ENCODE results near the gene ORMDL3.

The ORMDL3 gene

DNA sequence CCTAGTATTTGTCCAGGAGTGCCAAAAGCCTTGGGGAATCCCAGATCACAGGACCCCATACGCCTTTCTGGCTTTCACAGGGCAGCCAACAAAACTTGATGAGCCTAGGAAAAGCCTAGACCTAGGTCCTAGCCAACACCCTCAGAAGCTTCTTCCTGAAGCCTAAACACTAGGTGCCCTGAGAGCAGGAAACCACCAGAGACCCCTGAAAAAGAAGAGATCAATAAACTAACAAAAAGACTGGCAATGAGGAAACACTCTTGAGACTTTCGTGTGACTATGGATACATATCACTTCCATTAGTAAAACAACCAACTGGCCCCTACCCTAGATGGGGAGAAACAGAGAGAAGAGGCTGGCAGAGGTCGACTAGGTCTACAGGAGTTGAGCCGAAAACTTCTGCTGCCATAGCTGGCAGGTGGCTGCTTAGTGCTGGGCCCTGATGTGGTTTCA, 1.2 kb downstream of the ORMDL3 start:
- DNase-seq (ENCODE audit: low read depth, low spot score), result no peak
- TF ChIP-seq, protein P1, sequence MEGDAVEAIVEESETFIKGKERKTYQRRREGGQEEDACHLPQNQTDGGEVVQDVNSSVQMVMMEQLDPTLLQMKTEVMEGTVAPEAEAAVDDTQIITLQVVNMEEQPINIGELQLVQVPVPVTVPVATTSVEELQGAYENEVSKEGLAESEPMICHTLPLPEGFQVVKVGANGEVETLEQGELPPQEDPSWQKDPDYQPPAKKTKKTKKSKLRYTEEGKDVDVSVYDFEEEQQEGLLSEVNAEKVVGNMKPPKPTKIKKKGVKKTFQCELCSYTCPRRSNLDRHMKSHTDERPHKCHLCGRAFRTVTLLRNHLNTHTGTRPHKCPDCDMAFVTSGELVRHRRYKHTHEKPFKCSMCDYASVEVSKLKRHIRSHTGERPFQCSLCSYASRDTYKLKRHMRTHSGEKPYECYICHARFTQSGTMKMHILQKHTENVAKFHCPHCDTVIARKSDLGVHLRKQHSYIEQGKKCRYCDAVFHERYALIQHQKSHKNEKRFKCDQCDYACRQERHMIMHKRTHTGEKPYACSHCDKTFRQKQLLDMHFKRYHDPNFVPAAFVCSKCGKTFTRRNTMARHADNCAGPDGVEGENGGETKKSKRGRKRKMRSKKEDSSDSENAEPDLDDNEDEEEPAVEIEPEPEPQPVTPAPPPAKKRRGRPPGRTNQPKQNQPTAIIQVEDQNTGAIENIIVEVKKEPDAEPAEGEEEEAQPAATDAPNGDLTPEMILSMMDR (IDR thresholded peaks at IDR 0.05; ENCODE audit: low read depth, low read length), result no peak
- in situ Hi-C loops (cut with HindIII; ENCODE audit: low sequenced_read_pairs), result no loop called here
- H3K4me3 ChIP-seq (ENCODE audit: low read depth, low read length), result peak overlapping the region; percentile 80

DNA sequence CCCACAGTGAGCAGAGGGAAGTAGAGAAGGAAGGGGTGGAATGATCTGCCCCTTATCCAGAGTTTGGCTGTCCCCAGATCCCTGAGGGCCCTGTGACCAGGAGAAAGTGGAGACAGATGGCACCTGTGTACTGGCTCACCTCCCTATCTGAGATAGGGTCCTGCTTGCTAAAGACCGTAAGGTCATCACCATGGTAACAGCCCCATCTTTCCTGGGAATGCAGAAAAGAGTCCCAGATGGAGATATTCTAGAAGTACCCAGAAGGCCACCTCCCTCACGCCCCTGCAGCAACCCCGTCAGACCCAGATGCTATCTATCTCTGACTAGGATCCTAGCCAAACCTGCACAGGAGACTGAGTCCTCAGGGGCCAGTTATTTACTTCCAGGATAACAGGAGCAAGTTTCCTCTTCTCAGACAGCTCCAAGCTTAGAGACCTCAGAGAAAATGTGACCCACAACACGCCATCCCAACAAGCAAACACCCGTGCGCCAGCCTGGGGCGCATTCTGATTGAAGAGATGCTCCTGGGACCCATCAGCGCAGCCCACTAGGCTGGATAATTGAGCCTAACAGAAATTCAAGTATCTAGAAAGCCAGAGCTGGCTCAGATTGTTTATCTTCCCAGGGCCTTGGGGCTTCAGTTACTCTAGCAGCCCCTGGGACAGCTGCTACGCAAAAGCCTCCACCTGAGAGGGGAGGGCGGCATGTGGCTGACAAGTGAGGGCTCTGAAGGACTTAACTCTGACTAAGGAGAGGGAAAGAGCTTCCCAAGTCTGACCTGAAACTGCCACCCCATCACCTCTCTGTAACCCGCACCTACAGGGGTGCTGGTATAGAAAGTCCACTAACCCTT, 1.9 kb downstream of the ORMDL3 start:
- TF ChIP-seq, protein P1 (IDR thresholded peaks at IDR 0.05; ENCODE audit: low read depth, low read length), result no peak
- in situ Hi-C loops (cut with HindIII; ENCODE audit: low sequenced_read_pairs), result no loop called here
- no peak overlapping the region for H3K4me3 ChIP-seq (ENCODE audit: low read depth, low read length)
- no peak for DNase-seq (ENCODE audit: low read depth, low spot score)

DNA sequence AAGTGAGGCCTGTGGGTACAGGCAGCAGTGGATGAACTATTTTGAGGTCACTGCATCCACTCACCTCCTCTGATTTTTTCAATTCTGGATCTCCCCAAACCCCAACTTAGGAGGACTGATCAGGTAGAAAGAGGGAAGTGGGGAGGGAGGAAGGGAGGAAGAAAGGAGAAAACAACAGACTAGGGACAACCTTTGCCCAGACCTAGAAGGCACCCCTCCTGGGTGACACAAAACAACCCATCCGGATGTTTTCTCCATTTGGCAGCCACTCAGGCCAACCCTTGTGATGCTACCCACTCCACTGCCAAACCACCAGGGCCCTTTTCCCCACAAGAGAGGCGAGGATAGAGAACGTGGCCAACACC, 2.7 kb downstream of the ORMDL3 start:
- H3K4me3 ChIP-seq (ENCODE audit: low read depth, low read length), result no peak overlapping the region
- TF ChIP-seq, protein P1 (IDR thresholded peaks at IDR 0.05; ENCODE audit: low read depth, low read length), result no peak
- no peak for DNase-seq (ENCODE audit: low read depth, low spot score)
- in situ Hi-C loops (cut with HindIII; ENCODE audit: low sequenced_read_pairs), result no loop called here

DNA sequence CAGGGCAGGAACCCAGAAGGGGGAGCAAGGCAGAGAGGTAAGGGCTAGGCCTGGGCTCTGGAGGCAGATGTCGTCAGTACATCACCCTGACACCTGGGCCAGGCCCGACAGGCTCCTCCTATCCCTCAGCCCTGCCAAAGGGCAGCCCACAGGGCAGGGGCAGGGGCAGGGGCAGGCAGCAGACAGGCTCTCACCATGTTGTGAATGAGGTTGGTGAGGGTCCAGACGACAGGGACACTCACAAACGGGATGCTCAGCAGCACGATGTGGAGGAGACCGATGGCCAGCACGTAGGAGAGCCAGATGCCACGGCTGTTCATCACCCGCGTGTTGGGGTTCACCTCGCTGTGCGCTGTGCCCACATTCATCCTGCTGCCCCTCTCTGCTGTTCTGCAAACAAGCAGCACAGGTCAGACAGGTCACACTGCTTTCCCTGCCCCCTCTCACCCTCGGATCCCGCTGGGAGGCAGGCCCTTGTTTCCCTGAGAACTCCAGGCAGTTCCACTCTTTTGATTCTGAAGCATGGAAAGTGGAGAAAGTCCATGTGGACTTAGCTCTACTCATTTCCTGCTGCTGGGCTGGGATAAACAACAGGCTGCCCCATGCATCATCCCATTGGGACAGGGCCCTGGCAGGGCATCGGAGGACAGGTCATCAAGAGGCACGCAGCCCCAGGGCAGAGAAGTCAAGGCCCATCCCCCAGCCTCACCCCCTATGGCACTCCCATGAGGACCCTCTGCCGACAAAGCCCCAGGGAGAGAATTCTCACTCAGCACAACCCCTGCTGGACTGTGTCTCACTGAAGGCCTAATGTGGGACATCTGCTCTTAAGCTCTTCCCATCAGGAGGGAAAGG, 3.3 kb downstream of the ORMDL3 start:
- no peak overlapping the region for H3K4me3 ChIP-seq (ENCODE audit: low read depth, low read length)
- in situ Hi-C loops (cut with HindIII; ENCODE audit: low sequenced_read_pairs), result no loop called here
- TF ChIP-seq, protein P1 (IDR thresholded peaks at IDR 0.05; ENCODE audit: low read depth, low read length), result peak; percentile 36
- peak; percentile 17 for DNase-seq (ENCODE audit: low read depth, low spot score)

DNA sequence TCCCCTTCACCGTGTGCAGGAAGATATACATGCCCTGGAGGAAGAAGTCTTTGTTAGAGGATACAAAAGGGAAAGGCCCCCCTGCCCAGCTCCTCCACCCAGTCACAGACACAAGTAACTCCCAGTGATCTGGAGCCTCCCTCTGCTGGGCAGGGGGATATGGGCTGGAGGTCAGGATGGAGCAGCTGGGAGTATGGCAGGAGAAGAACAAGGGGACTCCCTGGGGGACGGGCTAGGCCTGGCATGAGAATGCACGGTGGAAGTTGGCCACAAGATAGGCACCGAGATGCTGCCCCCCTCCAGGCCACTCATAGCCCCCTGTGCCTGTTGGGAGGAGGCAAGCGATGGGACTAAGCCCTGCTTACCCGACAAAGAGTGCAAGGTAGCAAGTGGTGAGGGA, 4.2 kb downstream of the ORMDL3 start:
- in situ Hi-C loops (cut with HindIII; ENCODE audit: low sequenced_read_pairs), result no loop called here
- TF ChIP-seq, protein P1 (IDR thresholded peaks at IDR 0.05; ENCODE audit: low read depth, low read length), result no peak

DNA sequence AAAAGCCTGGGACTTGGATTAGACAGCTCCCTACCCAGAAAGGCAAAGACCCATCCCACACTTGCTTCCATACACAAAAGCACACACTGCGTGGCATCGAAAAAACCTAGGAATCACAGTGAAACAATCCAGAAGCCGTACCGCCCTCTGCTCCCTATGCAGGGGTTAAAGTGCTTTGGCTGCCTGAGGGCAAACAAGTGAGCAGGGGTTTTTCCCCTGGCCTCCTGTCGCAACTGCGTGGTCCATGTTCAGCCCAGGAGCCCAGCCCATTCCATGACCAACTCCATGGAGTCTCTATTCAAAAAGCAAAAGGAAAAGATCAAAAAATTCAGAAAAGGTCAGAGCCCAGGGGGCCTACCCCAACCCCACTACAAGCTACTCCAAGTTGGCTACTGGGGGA, 5.4 kb downstream of the ORMDL3 start:
- in situ Hi-C loops (cut with HindIII; ENCODE audit: low sequenced_read_pairs), result no loop called here
- no peak for DNase-seq (ENCODE audit: low read depth, low spot score)
- TF ChIP-seq, protein P1 (IDR thresholded peaks at IDR 0.05; ENCODE audit: low read depth, low read length), result no peak
- no peak overlapping the region for H3K4me3 ChIP-seq (ENCODE audit: low read depth, low read length)

More for the DNA sequence above, 4.2 kb downstream of the ORMDL3 start:
- H3K4me3 ChIP-seq (ENCODE audit: low read depth, low read length), result no peak overlapping the region
- no peak for DNase-seq (ENCODE audit: low read depth, low spot score)

All from astrocyte of the spinal cord (primary cell).